Mammary epithelial cell (primary cell): ENCODE measurements around the gene PPBP.

Experiments
- EZH2 ChIP-seq: IDR thresholded peaks from 2 replicates; pipeline ENCODE4 v1.6.1; 2012; ENCODE audit warnings: low read length, inconsistent platforms, borderline replicate concordance
- TF ChIP-seq, protein P1 (sequence below), 2 donors: IDR thresholded peaks in 1 of 2; conservative IDR thresholded peaks in 1 of 2; 2 replicates each; pipeline ENCODE4 v1.5.1; 2011 to 2012; ENCODE audit warnings: inconsistent platforms in 2 of 2, low read length in 2 of 2, mild to moderate bottlenecking in 2 of 2, control low read depth in 1 of 2, low read depth in 1 of 2; ENCODE audit not compliant: insufficient read depth in 1 of 2; ENCODE audit errors: extremely low read depth in 1 of 2

DNA sequence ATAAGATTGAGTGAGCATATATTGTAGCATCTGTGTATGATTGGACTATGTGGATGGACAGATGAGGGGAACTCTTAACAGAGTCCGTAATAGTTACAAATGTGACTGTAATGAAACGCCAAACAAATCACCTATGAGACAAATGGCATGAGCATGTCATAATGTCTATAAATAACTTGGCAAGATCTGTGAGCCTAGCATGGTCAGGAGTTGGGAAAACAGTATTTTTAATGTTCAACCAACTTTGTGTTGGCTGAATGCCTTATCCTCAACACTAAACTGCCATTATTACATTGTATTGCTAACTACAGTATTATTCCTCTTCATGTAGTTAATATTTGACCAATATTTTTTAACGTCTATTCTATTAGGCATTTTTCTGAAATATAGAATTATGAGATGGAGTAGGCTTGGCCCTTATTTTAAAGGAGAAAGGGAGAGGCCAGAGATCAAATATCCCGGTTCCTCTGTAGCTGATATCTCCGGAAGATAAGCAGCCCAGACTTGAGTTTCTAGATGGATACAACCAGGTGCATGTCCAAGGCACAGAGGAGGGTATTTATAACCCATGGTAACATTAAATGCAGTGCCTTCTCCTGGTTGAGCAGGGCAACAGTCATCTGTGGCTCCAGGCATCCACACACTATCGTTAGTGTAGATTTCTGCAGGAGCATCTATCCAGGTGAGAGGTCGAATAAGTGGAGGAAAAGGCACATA lies 38.8 kb downstream of the PPBP start:
- TF ChIP-seq, protein P1, sequence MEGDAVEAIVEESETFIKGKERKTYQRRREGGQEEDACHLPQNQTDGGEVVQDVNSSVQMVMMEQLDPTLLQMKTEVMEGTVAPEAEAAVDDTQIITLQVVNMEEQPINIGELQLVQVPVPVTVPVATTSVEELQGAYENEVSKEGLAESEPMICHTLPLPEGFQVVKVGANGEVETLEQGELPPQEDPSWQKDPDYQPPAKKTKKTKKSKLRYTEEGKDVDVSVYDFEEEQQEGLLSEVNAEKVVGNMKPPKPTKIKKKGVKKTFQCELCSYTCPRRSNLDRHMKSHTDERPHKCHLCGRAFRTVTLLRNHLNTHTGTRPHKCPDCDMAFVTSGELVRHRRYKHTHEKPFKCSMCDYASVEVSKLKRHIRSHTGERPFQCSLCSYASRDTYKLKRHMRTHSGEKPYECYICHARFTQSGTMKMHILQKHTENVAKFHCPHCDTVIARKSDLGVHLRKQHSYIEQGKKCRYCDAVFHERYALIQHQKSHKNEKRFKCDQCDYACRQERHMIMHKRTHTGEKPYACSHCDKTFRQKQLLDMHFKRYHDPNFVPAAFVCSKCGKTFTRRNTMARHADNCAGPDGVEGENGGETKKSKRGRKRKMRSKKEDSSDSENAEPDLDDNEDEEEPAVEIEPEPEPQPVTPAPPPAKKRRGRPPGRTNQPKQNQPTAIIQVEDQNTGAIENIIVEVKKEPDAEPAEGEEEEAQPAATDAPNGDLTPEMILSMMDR (conservative IDR thresholded peaks at IDR 0.05 in 1 of 2, IDR thresholded peaks at IDR 0.05 in 1 of 2; ENCODE audit: extremely low read depth in 1 of 2, insufficient read depth in 1 of 2, low read depth in 1 of 2, low read length in 2 of 2), result no peak
- TF ChIP-seq EZH2, result no peak
